Glomerular visceral epithelial cell (primary cell): ENCODE results near the gene AIG1.
"Not testable (repeated sequence)": the region's sequence is repeated elsewhere in the genome, so short reads cannot be mapped to it uniquely, and the experiment has no call there.

Experiments used
- DNase-seq: peaks from one replicate; pipeline ENCODE4 v3.0.0-alpha.2; 2016; ENCODE audit errors: extremely low spot score

The AIG1 gene

DNA sequence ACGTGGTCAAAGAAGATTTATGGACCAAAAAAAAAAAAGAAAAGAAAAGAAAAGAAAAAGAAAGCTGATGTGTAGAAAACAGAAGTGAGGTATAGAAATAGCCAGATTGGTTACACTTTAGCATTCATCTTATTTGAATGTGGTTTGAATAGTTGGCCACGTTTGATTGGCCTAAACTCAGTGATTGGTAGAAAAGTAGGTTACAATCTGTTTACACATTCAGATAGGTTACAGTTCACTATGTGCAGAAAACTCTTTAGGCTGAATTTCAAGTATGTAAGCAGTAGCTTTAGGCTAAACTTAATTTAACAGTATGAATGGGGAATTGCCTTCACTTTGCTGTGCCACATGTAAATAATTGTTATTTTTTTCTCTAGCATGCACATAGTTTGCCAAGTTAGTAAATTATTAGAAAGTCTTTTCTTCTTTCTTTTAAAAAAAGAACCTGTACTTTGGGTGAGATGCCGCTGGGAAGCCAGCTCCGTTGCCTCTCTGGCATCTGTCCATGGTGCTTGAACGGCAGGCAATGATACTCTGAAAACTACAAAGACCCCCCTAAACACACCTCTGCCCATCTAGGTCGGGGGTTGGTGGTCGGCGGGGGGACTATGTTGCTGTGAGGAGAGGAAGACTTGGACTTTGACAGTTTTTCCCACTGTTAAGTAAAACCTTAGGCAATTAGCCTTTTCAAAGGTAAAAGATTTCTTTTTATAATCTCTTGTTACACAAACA, 173.0 kb downstream of the AIG1 start:
- no peak for DNase-seq

DNA sequence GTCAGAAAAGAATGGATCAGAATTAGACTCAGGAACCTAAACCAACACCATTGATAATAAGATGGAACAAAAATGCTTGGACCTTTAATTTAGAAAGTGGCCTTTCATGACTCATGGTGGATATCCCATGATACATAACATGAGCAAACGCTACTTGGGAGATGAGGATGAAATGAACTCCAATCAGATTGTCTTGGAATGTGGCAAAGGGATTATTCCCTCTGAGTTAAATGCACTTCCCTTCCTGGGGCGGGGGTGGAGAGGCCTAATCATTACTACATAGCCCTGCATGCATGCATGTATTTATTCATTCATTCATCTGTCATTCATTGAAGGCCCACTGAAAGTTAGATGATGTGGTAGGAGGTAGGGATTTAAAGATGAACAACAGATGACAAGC, 174.0 kb downstream of the AIG1 start:
- no peak for DNase-seq

GRCh38 chr6:143236151-143236798, 175.6 kb downstream of the AIG1 start:
- DNase-seq: no peak

DNA sequence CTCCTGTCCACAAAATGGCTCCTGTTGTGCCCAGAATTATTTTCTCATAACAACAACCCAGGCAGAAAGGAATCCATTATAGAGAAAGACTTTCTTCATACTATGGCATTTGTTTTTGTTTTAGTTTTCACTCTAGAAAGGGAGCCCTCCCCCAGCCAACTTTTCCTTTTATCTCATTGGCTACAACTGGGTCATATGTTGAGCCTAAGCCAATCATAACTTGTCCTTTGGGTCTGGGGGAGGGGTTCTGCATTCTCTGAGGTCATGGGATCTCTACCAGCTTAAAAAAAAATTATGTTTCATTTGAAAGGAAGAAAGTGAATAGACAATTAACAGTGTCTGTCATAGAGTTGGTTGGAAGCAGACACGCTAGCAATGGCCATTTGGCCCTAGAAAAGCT, 177.6 kb downstream of the AIG1 start:
- no peak for DNase-seq

- no peak for DNase-seq
These were observed 180.4 kb downstream of the AIG1 start for GRCh38 chr6:143241111-143241510.

DNA sequence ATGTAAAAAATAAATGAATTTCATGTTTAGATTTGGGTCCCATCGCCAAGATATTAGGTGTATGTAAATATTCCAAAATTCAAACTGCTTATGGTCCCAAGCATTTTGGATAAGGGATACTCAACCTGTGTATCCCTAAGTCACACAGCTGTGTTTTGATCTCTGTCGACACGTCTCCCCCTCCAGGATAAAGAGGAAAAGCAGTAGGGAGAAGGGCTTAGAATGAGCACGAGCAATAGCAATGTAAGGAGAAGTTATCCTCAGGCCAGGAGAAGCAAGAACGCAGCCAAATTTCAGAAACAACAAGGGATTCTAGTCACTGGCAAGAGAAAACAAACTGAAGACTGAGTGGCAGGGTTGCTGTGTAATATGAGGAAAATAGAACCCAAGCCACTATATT, 181.2 kb downstream of the AIG1 start:
- no peak for DNase-seq

DNA sequence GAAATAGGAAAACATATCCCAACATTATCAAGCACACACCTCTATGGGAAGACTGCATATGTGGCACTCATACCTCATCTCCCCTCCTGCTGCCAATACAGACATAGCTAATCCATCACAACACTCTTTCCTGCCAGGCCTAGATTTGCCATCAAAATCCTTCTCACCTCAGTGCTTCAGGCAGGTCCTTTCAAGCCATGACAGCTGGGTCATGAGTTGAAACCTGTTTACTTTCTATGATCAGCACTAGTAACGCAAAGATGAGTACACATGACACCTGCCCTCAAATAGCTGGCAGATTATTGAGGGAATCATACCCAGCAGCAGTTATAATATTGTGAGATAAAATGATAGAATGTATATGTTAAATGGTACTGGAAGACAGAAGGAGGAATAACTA, 183.1 kb downstream of the AIG1 start:
- DNase-seq: no peak

- DNase-seq: no peak
These were observed 185.0 kb downstream of the AIG1 start for GRCh38 chr6:143245656-143246055.

DNA sequence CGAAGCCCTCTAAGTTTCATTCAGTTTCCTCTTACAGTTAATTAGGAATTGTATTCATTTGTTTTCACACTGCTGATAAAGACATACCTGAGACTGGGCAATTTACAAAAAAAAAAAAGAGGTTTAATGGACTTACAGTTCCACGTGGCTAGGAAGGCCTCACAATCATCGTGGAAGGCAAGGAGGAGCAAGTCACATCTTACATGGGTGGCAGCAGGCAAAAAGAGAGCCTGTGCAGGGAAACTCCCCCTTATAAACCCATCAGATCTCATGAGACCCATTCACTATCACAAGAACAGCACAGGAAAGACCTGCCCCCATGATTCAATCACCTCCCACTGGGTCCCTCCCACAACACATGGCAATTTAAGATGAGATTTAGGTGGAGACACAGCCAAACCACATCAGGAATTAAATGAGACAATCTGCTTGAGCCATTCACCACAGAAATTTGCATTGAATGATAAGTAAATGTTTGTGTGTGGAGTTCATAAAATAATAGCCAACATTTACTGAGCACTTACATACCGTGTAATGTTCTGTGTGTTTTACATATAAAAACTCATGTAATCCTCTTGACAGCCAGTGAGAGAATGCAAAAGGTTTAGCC, 185.6 kb downstream of the AIG1 start:
- DNase-seq: not testable (repeated sequence)

- DNase-seq: no peak
These were observed 186.9 kb downstream of the AIG1 start for GRCh38 chr6:143247586-143247985.

GRCh38 chr6:143248359-143248758, 187.7 kb downstream of the AIG1 start:
- no peak for DNase-seq

DNA sequence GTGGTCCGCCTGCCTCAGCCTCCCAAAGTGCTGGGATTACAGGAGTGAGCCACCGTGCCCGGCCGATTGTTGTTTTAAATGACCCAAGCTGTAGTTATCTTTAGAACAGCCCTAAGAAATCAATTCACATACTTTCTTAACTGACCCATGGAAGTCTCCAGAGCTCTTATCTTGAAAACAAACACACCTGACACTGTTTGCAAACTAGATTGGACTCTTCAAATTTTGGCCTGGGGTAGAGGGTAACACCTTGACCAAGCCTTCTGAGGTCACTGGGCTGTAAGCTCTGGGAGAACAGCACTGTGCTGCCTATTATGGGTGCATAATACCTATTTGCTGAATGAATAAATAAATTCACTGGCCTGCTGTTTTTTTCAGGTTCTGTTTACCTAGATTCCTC, 190.6 kb downstream of the AIG1 start:
- DNase-seq: no peak

GRCh38 chr6:143252961-143253360, 192.3 kb downstream of the AIG1 start:
- no peak for DNase-seq

GRCh38 chr6:143253586-143253985, 192.9 kb downstream of the AIG1 start:
- no peak for DNase-seq

DNA sequence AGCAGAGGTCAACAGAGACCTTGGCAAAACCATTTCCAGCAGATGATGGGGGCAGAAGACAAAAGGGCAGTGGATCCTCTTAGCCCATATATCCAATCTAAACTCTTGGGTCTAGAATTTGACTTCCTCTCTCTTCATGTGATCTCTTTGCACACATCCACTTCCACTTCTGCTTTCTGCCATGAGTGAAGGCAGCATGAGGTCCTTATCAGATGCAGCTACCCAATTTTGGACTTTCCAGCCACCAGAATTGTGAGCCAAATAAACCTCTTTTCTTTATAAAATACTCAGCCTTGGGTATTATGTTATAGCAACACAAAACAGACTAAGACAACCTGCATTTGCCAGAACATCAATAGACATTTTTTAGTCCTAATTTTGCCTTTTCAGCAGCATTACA, 198.3 kb downstream of the AIG1 start:
- no peak for DNase-seq

GRCh38 chr6:143260857-143261256, 200.2 kb downstream of the AIG1 start:
- DNase-seq: peak; percentile 7

DNA sequence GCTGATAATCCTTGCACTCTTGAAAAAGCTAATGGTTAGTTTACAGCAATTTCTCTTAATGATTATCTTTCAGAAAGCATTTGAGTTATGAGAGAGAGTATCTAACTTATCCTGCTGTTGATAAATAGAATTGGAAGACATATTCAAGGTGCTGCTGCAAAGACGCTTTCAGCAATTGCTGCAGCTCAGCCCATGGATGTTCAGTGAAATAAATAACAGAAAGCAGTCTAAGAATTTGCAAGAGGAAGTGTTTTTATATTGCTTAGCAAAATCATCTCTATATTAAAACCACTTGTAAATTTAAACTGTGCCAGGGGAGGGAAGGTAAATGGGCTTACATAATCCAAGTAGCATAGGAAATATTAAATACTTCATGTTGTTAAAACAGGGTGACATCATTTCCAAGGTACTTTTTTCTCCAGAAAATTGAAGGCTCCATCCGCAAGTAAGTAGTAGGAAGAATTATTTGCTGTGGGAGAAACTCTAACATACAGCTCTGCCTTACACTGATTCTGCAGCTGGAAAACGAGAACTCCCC, 201.3 kb downstream of the AIG1 start:
- DNase-seq: no peak

DNA sequence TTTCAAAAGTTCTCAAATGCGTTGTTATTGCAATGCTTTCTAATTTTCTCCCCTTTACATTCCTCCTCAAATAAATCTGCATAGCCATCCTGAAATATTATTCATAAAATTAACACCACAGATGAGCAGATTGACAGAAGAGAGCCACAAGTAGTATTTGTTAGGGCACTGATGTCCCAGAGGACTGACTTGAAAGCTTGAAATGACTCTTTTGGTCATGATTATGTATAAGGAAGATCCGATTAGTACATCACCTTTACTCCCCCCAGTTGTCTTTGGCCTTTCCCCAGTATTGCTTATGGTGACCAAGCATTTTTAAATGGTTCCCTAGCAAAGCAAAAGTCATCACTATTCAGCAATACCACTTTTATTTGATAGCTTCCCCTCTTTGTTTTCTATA, 202.2 kb downstream of the AIG1 start:
- DNase-seq: no peak

- DNase-seq: no peak
These were observed 203.7 kb downstream of the AIG1 start for GRCh38 chr6:143264379-143264778.

GRCh38 chr6:143264986-143265764, 204.5 kb downstream of the AIG1 start:
- no peak for DNase-seq

GRCh38 chr6:143267760-143268159, 207.1 kb downstream of the AIG1 start:
- no peak for DNase-seq

DNA sequence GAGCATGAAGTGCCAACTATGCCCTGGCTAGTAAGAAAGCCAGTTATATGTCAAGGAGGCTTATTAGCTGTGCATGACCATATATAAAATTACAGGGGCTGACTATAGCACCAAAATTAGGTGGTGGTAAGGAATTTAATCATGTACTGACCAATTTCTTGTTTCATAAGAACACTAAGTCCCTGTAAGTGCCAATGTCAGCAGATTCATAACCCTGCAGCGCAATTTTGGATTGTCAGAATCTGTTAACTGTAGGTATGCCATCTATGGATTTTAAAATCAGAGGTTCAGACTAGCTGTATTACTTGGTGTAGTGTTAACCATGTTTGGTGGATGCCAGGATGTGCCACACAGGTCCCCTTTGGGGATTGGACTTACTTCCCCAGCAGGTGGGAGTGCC, 207.8 kb downstream of the AIG1 start:
- no peak for DNase-seq
